H9 (cell line): Measurements from ENCODE around the gene CACNA1D. TPM values are rescaled to one million over a fixed set of nuclear protein-coding genes. Genes with fewer than 3 reads are reported as not detected.

Source experiments
- DNase-seq: peaks from one replicate; pipeline ENCODE4 v3.0.0-alpha.2; 2017
- H2AFZ ChIP-seq: one replicate; pipeline ENCODE4 v1.6.1; 2013; ENCODE audit warnings: mild to moderate bottlenecking, low read length, control low read depth, moderate library complexity
- H2AK5ac ChIP-seq: 2 replicates; pipeline ENCODE4 v1.6.1; 2013; ENCODE audit warnings: low read length, control low read depth, mixed read lengths; ENCODE audit not compliant: insufficient read length
- H2BK120ac ChIP-seq: one replicate; pipeline ENCODE4 v1.6.1; 2013; ENCODE audit warnings: low read depth, mild to moderate bottlenecking, low read length, control low read depth, inconsistent platforms; ENCODE audit not compliant: poor library complexity, severe bottlenecking
- H2BK12ac ChIP-seq: 2 replicates; pipeline ENCODE4 v1.6.1; 2013; ENCODE audit warnings: low read length, control low read depth, mixed read lengths, low read depth; ENCODE audit not compliant: insufficient read length
- H2BK15ac ChIP-seq: 2 replicates; pipeline ENCODE4 v1.6.1; 2013; ENCODE audit warnings: low read depth, low read length, control low read depth
- H2BK20ac ChIP-seq: one replicate; pipeline ENCODE4 v1.6.1; 2013; ENCODE audit warnings: low read depth, mild to moderate bottlenecking, low read length, control low read depth, inconsistent platforms; ENCODE audit not compliant: poor library complexity, severe bottlenecking
- H2BK5ac ChIP-seq: 2 replicates; pipeline ENCODE4 v1.6.1; 2013; ENCODE audit warnings: low read length, control low read depth, mixed read lengths; ENCODE audit not compliant: insufficient read length
- H3K14ac ChIP-seq: 2 replicates; pipeline ENCODE4 v1.6.1; 2013; ENCODE audit warnings: low read length, control low read depth; ENCODE audit not compliant: insufficient read depth
- H3K18ac ChIP-seq: 2 replicates; pipeline ENCODE4 v1.6.1; 2013; ENCODE audit warnings: low read depth, mild to moderate bottlenecking, mixed read lengths, low read length, control low read depth; ENCODE audit not compliant: insufficient read length
- H3K23ac ChIP-seq: 2 replicates; pipeline ENCODE4 v1.6.1; 2013; ENCODE audit warnings: low read length, control low read depth, mixed read lengths, low read depth; ENCODE audit not compliant: insufficient read length
- H3K23me2 ChIP-seq: 2 replicates; pipeline ENCODE4 v1.6.1; 2013; ENCODE audit warnings: low read depth, mild to moderate bottlenecking, mixed read lengths, low read length, control low read depth; ENCODE audit not compliant: insufficient read length, poor library complexity, severe bottlenecking
- H3K27ac ChIP-seq: 2 replicates; pipeline ENCODE4 v1.5.1; 2013; ENCODE audit warnings: low read length, control low read depth, mixed read lengths, low read depth; ENCODE audit not compliant: insufficient read length
- H3K27me3 ChIP-seq: 2 replicates; pipeline ENCODE4 v1.6.1; 2013; ENCODE audit warnings: low read length, control low read depth, inconsistent platforms; ENCODE audit not compliant: insufficient read depth
- H3K4ac ChIP-seq: 2 replicates; pipeline ENCODE4 v1.6.1; 2013; ENCODE audit warnings: low read depth, mild to moderate bottlenecking, control low read depth, inconsistent platforms, low read length, moderate library complexity
- H3K4me1 ChIP-seq: 2 replicates; pipeline ENCODE4 v1.6.1; 2013; ENCODE audit warnings: low read length, control low read depth, inconsistent platforms; ENCODE audit not compliant: insufficient read depth
- H3K4me2 ChIP-seq: 2 replicates; pipeline ENCODE4 v1.6.1; 2013; ENCODE audit warnings: low read length, control low read depth, mixed read lengths; ENCODE audit not compliant: insufficient read length, insufficient read depth
- H3K56ac ChIP-seq: 2 replicates; pipeline ENCODE4 v1.6.1; 2013; ENCODE audit warnings: low read depth, mild to moderate bottlenecking, mixed read lengths, low read length, control low read depth; ENCODE audit not compliant: insufficient read length
- H3K79me1 ChIP-seq: 2 replicates; pipeline ENCODE4 v1.6.1; 2013; ENCODE audit warnings: low read depth, mild to moderate bottlenecking, moderate library complexity, low read length, control low read depth, inconsistent platforms; ENCODE audit not compliant: insufficient read depth, poor library complexity, severe bottlenecking
- H3K79me2 ChIP-seq: 2 replicates; pipeline ENCODE4 v1.6.1; 2013; ENCODE audit warnings: low read length, control low read depth, inconsistent platforms; ENCODE audit not compliant: insufficient read depth
- H3K9ac ChIP-seq: 2 replicates; pipeline ENCODE4 v1.6.1; 2013; ENCODE audit warnings: low read length, control low read depth, mixed read lengths; ENCODE audit not compliant: insufficient read length; ENCODE audit errors: extremely low read depth
- H3K9me3 ChIP-seq: one replicate; pipeline ENCODE4 v1.6.1; 2013; ENCODE audit warnings: low read depth, low read length, inconsistent platforms; ENCODE audit not compliant: control insufficient read depth
- H3T11ph ChIP-seq: one replicate; pipeline ENCODE4 v1.6.1; 2013; ENCODE audit warnings: mild to moderate bottlenecking, low read length, control low read depth, inconsistent platforms
- H4K20me1 ChIP-seq: one replicate; pipeline ENCODE4 v1.6.1; 2013; ENCODE audit not compliant: control insufficient read depth, insufficient read length, insufficient read depth
- H4K5ac ChIP-seq: 2 replicates; pipeline ENCODE4 v1.6.1; 2013; ENCODE audit warnings: low read depth, mild to moderate bottlenecking, mixed read lengths, low read length, control low read depth; ENCODE audit not compliant: insufficient read length
- H4K8ac ChIP-seq: replicated peaks from 2 replicates; pipeline ENCODE4 v1.6.1; 2013; ENCODE audit warnings: low read length, control low read depth, mixed read lengths, low read depth; ENCODE audit not compliant: insufficient read length
- H4K91ac ChIP-seq: 2 replicates; pipeline ENCODE4 v1.6.1; 2013; ENCODE audit warnings: low read depth, mild to moderate bottlenecking, moderate library complexity, mixed read lengths, low read length, control low read depth; ENCODE audit not compliant: insufficient read length
- H3K27ac Mint-ChIP-seq, 3 experiments: 2 replicates in 2 of 3; 3 replicates in 1 of 3; pipeline ENCODE4 v1.8.0; 2020 to 2021; ENCODE audit warnings: mixed read lengths in 3 of 3, mild to moderate bottlenecking in 1 of 3, moderate library complexity in 1 of 3
- H3K27me3 Mint-ChIP-seq: 2 replicates; pipeline ENCODE4 v1.8.0; 2021; ENCODE audit warnings: low read depth, mild to moderate bottlenecking, moderate library complexity, mixed read lengths
- H3K36me3 Mint-ChIP-seq, 3 experiments: 2 replicates in 2 of 3; 3 replicates in 1 of 3; pipeline ENCODE4 v1.8.0; 2020 to 2021; ENCODE audit warnings: low read depth in 3 of 3, mixed read lengths in 3 of 3; ENCODE audit not compliant: insufficient read depth in 1 of 3
- H3K4me1 Mint-ChIP-seq, 2 experiments: 2 replicates each; pipeline ENCODE4 v1.8.0; 2020; ENCODE audit warnings: mixed read lengths in 2 of 2
- H3K4me3 Mint-ChIP-seq, 2 experiments: 2 replicates in 1 of 2; 3 replicates in 1 of 2; pipeline ENCODE4 v1.8.0; 2020 to 2021; ENCODE audit warnings: mild to moderate bottlenecking in 2 of 2, mixed read lengths in 2 of 2, moderate library complexity in 1 of 2
- H3K9me3 Mint-ChIP-seq, 2 experiments: 2 replicates in 1 of 2; 3 replicates in 1 of 2; pipeline ENCODE4 v1.8.0; 2020; ENCODE audit warnings: mild to moderate bottlenecking in 2 of 2, mixed read lengths in 2 of 2, moderate library complexity in 1 of 2
- WGBS: extraction: QIAGEN DNeasy Blood & Tissue Kit; methylation state at CpG from one replicate; pipeline ENCODE4 v1.1.7; 2013; ENCODE audit warnings: missing lambda C conversion rate, low lambda C conversion rate, mixed read lengths; ENCODE audit not compliant: insufficient read length; ENCODE audit errors: extremely low coverage; 5-methylcytosine and 5-hydroxymethylcytosine counted together
- total RNA-seq: library from RNA; stranded (reverse); gene quantifications from 2 replicates; pipeline ENCODE4 v1.2.1, GENCODE V29; 2021
- TF ChIP-seq, protein P1 (sequence below): fragments of 200-600 bp; sonication (generic); conservative IDR thresholded peaks from 3 replicates; pipeline ENCODE4 v1.8.0; 2021; ENCODE audit warnings: antibody characterized with exemption, mild to moderate bottlenecking

Gene CACNA1D
- total RNA-seq, 1 experiment from 2014 or later: 3.5 TPM

DNA sequence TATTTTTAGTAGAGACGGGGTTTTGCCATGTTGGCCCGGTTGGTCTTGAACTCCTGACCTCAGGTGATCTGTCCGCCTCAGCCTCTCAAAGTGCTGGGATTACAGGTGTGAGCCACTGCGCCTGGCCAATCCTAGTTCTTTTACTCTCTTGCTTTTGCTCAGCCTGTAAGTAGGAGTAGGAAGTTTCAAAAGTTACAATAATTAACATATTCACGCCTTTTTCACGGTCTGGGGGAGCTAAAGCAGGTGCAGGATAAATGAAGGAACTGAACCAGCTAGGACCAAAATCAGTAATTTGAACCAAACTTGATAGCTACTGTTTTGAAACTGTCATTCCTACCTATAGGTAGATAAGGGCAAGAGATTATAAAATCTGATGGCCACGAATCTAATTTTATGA lies 98.5 kb downstream of the CACNA1D start:
- H3K4me1 Mint-ChIP-seq: no peaks in the 10 kb centered on the region
- H3T11ph ChIP-seq: no peak overlapping the region

More for the DNA sequence above, 98.5 kb downstream of the CACNA1D start:
- Mint-ChIP-seq H3K36me3 (no peaks in the 10 kb centered on the region), H3K27ac (no peak overlapping the region), H3K4me3 (no peak overlapping the region), H3K27me3 (peaks cover 1% of the 10 kb centered on the region; the same call in 1 of the 2 replicates), H3K9me3 (0 out of 5 replicates have a peak, but pooled peaks cover 0 to 3% of the 10 kb centered on the region in 2 experiments)
- no peaks in the 10 kb centered on the region for H3K23me2 ChIP-seq
- H3K18ac ChIP-seq: no peak overlapping the region
- no peaks in the 10 kb centered on the region for H3K27me3 ChIP-seq
- H2AFZ ChIP-seq: no peak overlapping the region
- no peak overlapping the region for H3K23ac ChIP-seq
- TF ChIP-seq, protein P1, sequence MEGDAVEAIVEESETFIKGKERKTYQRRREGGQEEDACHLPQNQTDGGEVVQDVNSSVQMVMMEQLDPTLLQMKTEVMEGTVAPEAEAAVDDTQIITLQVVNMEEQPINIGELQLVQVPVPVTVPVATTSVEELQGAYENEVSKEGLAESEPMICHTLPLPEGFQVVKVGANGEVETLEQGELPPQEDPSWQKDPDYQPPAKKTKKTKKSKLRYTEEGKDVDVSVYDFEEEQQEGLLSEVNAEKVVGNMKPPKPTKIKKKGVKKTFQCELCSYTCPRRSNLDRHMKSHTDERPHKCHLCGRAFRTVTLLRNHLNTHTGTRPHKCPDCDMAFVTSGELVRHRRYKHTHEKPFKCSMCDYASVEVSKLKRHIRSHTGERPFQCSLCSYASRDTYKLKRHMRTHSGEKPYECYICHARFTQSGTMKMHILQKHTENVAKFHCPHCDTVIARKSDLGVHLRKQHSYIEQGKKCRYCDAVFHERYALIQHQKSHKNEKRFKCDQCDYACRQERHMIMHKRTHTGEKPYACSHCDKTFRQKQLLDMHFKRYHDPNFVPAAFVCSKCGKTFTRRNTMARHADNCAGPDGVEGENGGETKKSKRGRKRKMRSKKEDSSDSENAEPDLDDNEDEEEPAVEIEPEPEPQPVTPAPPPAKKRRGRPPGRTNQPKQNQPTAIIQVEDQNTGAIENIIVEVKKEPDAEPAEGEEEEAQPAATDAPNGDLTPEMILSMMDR: no peak
- no peak overlapping the region for H2AK5ac ChIP-seq
- no peaks in the 10 kb centered on the region for H3K79me1 ChIP-seq
- no peak overlapping the region for H3K56ac ChIP-seq
- no peak for DNase-seq
- H2BK5ac ChIP-seq: no peak overlapping the region
- H2BK20ac ChIP-seq: no peak overlapping the region
- no peak overlapping the region for H3K27ac ChIP-seq
- H3K9me3 ChIP-seq: no peaks in the 10 kb centered on the region
- H3K14ac ChIP-seq: no peak overlapping the region
- no peak overlapping the region for H4K5ac ChIP-seq
- H3K9ac ChIP-seq: no peak overlapping the region
- H4K20me1 ChIP-seq: no peaks in the 10 kb centered on the region
- H3K4ac ChIP-seq: no peak overlapping the region
- H2BK12ac ChIP-seq: no peak overlapping the region
- no peak overlapping the region for H3K4me2 ChIP-seq
- H4K8ac ChIP-seq: no peak overlapping the region
- no peak overlapping the region for H2BK120ac ChIP-seq
- H3K4me1 ChIP-seq: no peaks in the 10 kb centered on the region
- no CpG with 5 or more reads among the region's 7 CpGs for WGBS
- H4K91ac ChIP-seq: no peak overlapping the region
- no peaks in the 10 kb centered on the region for H3K79me2 ChIP-seq
- no peak overlapping the region for H2BK15ac ChIP-seq
